ENCODE data around the gene CD6.

DNA sequence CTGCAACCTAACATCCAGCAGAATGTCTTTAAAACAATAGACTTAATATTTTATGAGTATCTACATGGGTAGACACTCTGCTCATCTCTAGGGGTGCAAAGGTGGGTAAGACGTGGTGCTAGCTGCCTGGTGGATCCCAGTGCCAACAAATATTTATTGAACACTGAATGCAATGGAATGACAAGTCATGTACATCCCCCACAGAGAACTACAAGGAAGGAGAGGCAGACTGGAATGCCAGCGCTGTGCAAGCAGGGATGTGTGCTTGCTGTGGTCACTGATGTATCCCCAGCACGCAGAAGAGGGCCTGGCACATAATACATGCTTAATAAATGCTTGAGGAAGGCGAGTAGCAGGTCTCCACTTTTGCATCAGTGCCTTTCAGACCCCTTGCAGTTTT lies 61.9 kb downstream of the CD6 start:
- no peak for TF ChIP-seq POLR2A (IDR thresholded peaks at IDR 0.05)
- TF ChIP-seq, protein P1, sequence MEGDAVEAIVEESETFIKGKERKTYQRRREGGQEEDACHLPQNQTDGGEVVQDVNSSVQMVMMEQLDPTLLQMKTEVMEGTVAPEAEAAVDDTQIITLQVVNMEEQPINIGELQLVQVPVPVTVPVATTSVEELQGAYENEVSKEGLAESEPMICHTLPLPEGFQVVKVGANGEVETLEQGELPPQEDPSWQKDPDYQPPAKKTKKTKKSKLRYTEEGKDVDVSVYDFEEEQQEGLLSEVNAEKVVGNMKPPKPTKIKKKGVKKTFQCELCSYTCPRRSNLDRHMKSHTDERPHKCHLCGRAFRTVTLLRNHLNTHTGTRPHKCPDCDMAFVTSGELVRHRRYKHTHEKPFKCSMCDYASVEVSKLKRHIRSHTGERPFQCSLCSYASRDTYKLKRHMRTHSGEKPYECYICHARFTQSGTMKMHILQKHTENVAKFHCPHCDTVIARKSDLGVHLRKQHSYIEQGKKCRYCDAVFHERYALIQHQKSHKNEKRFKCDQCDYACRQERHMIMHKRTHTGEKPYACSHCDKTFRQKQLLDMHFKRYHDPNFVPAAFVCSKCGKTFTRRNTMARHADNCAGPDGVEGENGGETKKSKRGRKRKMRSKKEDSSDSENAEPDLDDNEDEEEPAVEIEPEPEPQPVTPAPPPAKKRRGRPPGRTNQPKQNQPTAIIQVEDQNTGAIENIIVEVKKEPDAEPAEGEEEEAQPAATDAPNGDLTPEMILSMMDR (IDR thresholded peaks at IDR 0.05): no peak

All from heart left ventricle (tissue), 13 donors.